ENCODE measurements around the gene FOCAD.

GRCh38 chr9:20941174-20941690, 257.2 kb downstream of the FOCAD start:
- TF ChIP-seq, protein P1, sequence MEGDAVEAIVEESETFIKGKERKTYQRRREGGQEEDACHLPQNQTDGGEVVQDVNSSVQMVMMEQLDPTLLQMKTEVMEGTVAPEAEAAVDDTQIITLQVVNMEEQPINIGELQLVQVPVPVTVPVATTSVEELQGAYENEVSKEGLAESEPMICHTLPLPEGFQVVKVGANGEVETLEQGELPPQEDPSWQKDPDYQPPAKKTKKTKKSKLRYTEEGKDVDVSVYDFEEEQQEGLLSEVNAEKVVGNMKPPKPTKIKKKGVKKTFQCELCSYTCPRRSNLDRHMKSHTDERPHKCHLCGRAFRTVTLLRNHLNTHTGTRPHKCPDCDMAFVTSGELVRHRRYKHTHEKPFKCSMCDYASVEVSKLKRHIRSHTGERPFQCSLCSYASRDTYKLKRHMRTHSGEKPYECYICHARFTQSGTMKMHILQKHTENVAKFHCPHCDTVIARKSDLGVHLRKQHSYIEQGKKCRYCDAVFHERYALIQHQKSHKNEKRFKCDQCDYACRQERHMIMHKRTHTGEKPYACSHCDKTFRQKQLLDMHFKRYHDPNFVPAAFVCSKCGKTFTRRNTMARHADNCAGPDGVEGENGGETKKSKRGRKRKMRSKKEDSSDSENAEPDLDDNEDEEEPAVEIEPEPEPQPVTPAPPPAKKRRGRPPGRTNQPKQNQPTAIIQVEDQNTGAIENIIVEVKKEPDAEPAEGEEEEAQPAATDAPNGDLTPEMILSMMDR (IDR thresholded peaks at IDR 0.05), result peak; percentile 76 to 82 (median 78)
- no peak for TF ChIP-seq POLR2AphosphoS5 (IDR thresholded peaks at IDR 0.05)
- TF ChIP-seq POLR2A (IDR thresholded peaks at IDR 0.05; ENCODE audit: low read depth), result no peak
- TF ChIP-seq EP300 (IDR thresholded peaks at IDR 0.05), result no peak

Data from esophagus muscularis mucosa (tissue), 4 donors.